ENCODE data around the gene NAA16.

DNA sequence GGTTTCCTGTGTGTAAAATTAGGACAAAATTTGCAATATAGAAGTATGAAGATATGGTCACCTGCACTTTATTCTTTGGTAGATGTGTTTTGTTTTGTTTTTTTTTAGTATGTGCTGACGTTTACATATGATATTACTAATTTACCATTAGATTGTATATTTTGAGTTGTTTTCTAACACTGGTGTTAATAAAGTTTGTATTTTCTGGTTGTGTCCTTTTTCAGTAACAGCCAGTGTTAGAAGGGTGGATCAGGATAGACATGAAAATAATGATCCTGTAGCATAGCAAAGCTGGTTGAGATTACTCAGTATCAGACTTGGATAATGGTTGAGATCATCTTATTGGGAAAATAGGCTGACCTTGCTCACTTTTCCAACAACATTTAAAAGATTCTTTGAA, 6.2 kb downstream of the NAA16 start:
- TF ChIP-seq EP300 (IDR thresholded peaks at IDR 0.05), result no peak
- TF ChIP-seq POLR2A (IDR thresholded peaks at IDR 0.05), result no peak
- TF ChIP-seq CTCF (IDR thresholded peaks at IDR 0.05), result no peak
